Cardiac muscle cell (in vitro differentiated cells and primary cell): ENCODE measurements around the gene MGLL. TPM values are rescaled to one million over a fixed set of nuclear protein-coding genes. Genes with fewer than 3 reads are reported as not detected.

ENCODE experiments used
- DNase-seq, 2 donors: peaks; one replicate each; pipeline versions ENCODE4 v3.0.0 to v3.0.0-alpha.2; 2010 to 2017; ENCODE audit warnings: low read depth in 1 of 2, low spot score in 1 of 2
- H3K27ac ChIP-seq: fragments of 200-600 bp; sonication (generic); 2 replicates; pipeline ENCODE4 v1.5.1; 2016
- H3K27me3 ChIP-seq: fragments of 200-600 bp; sonication (generic); 2 replicates; pipeline ENCODE4 v1.6.0; 2016; ENCODE audit warnings: control low read depth
- H3K36me3 ChIP-seq: fragments of 200-600 bp; sonication (generic); 2 replicates; pipeline ENCODE4 v1.5.1; 2016; ENCODE audit warnings: control low read depth
- H3K4me1 ChIP-seq: fragments of 200-600 bp; sonication (generic); 2 replicates; pipeline ENCODE4 v1.8.1; 2017; ENCODE audit warnings: low read depth, mild to moderate bottlenecking, mixed run types
- H3K4me3 ChIP-seq: fragments of 200-600 bp; sonication (generic); 2 replicates; pipeline ENCODE4 v1.5.1; 2016; ENCODE audit warnings: mild to moderate bottlenecking
- H3K9me3 ChIP-seq: fragments of 200-600 bp; sonication (generic); 2 replicates; pipeline ENCODE4 v1.5.1; 2017; ENCODE audit warnings: low read depth, mild to moderate bottlenecking, control low read depth
- polyA plus RNA-seq: library from polyadenylated mRNA; unstranded; fragments of >200 nt; fragmentation: Nextera tagmentation; extraction: Ambion mirVana; gene quantifications from 2 replicates; pipeline ENCODE4 v1.2.1, GENCODE V29; 2016
- total RNA-seq: library from RNA; depleted of rRNA; stranded (reverse); fragments of >200 nt; gene quantifications from 2 replicates; pipeline ENCODE4 v1.2.3, GENCODE V29; 2016
- TF ChIP-seq, protein P1 (sequence below): IDR thresholded peaks from 2 replicates; pipeline ENCODE4 v1.5.1; 2012; ENCODE audit warnings: low read depth, mild to moderate bottlenecking, low read length

The MGLL gene
- total and polyA plus RNA-seq, 2 experiments from 2014 or later = 1.0 TPM

GRCh38 chr3:127760791-127761440 is 61.4 kb downstream of the MGLL start:
- Histone ChIP-seq H3K36me3 (no peaks in the 10 kb centered on the region), H3K27me3 (no peaks in the 10 kb centered on the region), H3K4me3 (no peak overlapping the region), H3K4me1 (peaks cover 18% of the 10 kb centered on the region), H3K9me3 (no peaks in the 10 kb centered on the region), H3K27ac (no peak overlapping the region)
- no peak for DNase-seq
- TF ChIP-seq, protein P1, sequence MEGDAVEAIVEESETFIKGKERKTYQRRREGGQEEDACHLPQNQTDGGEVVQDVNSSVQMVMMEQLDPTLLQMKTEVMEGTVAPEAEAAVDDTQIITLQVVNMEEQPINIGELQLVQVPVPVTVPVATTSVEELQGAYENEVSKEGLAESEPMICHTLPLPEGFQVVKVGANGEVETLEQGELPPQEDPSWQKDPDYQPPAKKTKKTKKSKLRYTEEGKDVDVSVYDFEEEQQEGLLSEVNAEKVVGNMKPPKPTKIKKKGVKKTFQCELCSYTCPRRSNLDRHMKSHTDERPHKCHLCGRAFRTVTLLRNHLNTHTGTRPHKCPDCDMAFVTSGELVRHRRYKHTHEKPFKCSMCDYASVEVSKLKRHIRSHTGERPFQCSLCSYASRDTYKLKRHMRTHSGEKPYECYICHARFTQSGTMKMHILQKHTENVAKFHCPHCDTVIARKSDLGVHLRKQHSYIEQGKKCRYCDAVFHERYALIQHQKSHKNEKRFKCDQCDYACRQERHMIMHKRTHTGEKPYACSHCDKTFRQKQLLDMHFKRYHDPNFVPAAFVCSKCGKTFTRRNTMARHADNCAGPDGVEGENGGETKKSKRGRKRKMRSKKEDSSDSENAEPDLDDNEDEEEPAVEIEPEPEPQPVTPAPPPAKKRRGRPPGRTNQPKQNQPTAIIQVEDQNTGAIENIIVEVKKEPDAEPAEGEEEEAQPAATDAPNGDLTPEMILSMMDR = no peak

DNA sequence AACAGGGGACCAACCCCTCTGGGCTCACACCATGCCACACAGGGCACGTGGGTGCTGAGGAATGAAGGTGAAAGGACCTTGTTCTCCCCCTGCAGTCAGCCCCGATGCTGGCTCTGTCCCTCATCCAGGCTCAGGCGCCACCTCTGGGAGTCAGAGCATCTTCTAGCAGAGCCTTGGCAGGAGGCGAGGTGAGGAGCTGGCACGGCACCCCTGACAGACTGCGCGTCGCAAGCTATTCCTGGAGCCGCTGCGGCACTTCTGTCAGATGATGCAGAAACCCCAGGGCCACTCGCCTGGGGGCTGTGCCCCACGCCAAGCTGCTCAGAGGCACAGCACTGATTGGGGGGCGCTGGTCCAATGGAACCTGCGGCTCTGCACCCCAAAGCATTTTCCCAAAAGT is 62.0 kb downstream of the MGLL start:
- TF ChIP-seq, protein P1 = no peak
- Histone ChIP-seq H3K36me3 (no peaks in the 10 kb centered on the region), H3K27ac (no peak overlapping the region)

GRCh38 chr3:127759826-127760225 is 62.5 kb downstream of the MGLL start:
- Histone ChIP-seq H3K27ac (no peak overlapping the region), H3K4me1 (peaks cover 18% of the 10 kb centered on the region), H3K36me3 (no peaks in the 10 kb centered on the region), H3K27me3 (no peaks in the 10 kb centered on the region), H3K9me3 (no peaks in the 10 kb centered on the region), H3K4me3 (no peak overlapping the region)
- DNase-seq = no peak
- TF ChIP-seq, protein P1 = no peak

More for the DNA sequence above, 62.0 kb downstream of the MGLL start:
- no peaks in the 10 kb centered on the region for H3K27me3 ChIP-seq
- no peaks in the 10 kb centered on the region for H3K9me3 ChIP-seq
- peaks cover 18% of the 10 kb centered on the region for H3K4me1 ChIP-seq
- no peak for DNase-seq
- no peak overlapping the region for H3K4me3 ChIP-seq

DNA sequence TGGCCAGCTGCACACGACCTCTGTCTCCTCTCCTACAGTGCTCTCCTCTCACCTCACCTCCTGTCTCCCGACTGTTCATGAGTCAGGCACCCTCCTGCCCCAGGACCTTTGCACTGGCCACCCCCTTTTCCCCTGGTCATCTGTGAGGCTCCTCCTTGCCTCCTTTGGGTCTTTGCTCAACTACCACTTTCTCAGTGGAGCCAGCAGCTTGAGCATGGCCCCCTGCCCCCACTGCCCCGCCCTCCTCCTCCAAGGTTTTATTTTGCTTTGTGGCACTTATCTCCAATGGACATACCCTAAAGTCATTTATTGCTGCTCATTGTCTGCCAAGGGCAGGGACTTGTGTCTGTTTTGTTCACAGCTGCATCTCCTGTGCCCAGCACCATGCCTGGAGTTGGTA is 64.3 kb downstream of the MGLL start:
- H3K4me3 ChIP-seq = no peak overlapping the region
- H3K4me1 ChIP-seq = peaks cover 18% of the 10 kb centered on the region
- no peak overlapping the region for H3K27ac ChIP-seq
- no peaks in the 10 kb centered on the region for H3K9me3 ChIP-seq
- TF ChIP-seq, protein P1 = no peak
- no peaks in the 10 kb centered on the region for H3K36me3 ChIP-seq
- DNase-seq = no peak
- no peaks in the 10 kb centered on the region for H3K27me3 ChIP-seq

GRCh38 chr3:127755305-127755681 is 67.0 kb downstream of the MGLL start:
- TF ChIP-seq, protein P1 = no peak
- DNase-seq = no peak
- Histone ChIP-seq H3K9me3 (no peaks in the 10 kb centered on the region), H3K4me1 (no peaks in the 10 kb centered on the region), H3K27ac (no peak overlapping the region), H3K4me3 (no peak overlapping the region), H3K27me3 (no peaks in the 10 kb centered on the region), H3K36me3 (no peaks in the 10 kb centered on the region)
